ENCODE data around the gene OXCT2. TPM values are rescaled to one million over a fixed set of nuclear protein-coding genes. Genes with fewer than 3 reads are reported as not detected.

OXCT2 gene
- total RNA-seq, 1 experiment from 2014 or later: 1.3 TPM

DNA sequence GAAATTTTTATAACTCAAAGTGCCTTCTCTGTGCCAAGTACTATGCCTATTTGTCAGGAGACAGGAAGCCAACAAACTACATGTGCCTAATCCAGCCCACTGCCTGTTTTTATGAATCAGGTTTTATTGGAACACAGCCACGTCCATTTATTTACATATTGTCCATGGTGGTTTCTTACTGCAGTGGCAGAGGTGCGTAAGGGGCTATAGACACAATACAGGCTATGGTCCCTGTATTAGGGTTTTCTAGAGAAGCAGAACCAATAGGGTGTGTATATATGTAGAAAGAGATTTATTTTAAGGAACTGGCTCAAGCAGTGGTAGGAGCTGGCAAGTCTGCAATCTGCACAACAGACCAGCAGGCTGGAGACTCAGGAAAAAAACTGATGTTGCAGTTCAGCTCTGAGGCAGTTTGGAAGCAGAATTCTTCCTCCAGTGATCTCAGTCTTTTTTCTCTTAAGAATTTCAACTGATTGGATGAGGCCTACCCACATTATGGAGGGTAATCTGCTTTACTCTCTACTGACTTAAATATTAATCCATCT lies 17.1 kb downstream of the OXCT2 start:
- Histone ChIP-seq H3K79me2 (ENCODE audit: low read depth) (no peaks in the 10 kb centered on the region), H3F3A (ENCODE audit: insufficient read depth, low read depth) (no peaks in the 10 kb centered on the region), H3K27ac (no peak overlapping the region), H3K36me3 (ENCODE audit: low read depth) (peaks cover 7% of the 10 kb centered on the region; the same call in 1 of the 2 replicates), H3K4me2 (no peak overlapping the region), H3K9me3 (ENCODE audit: insufficient read depth, low read depth) (no peaks in the 10 kb centered on the region), H4K20me1 (ENCODE audit: insufficient read depth) (no peaks in the 10 kb centered on the region), H3K4me1 (replicated peaks; ENCODE audit: insufficient read depth) (no peaks in the 10 kb centered on the region), H3K9me2 (ENCODE audit: insufficient read depth) (no peaks in the 10 kb centered on the region), H3K27me3 (ENCODE audit: insufficient read depth, low read depth) (no peaks in the 10 kb centered on the region), H2AFZ (no peak overlapping the region), H3K4me3 (no peak overlapping the region)
- no TSS peak for BruUV-seq (replicated peaks)
- ChIA-PET POLR2A (ENCODE audit: unreplicated experiment) (no interaction called here), CTCF (no interaction called here)
- TF ChIP-seq EZH2 (IDR thresholded peaks at IDR 0.05; ENCODE audit: low read depth): no peak
- TF ChIP-seq, protein P1, sequence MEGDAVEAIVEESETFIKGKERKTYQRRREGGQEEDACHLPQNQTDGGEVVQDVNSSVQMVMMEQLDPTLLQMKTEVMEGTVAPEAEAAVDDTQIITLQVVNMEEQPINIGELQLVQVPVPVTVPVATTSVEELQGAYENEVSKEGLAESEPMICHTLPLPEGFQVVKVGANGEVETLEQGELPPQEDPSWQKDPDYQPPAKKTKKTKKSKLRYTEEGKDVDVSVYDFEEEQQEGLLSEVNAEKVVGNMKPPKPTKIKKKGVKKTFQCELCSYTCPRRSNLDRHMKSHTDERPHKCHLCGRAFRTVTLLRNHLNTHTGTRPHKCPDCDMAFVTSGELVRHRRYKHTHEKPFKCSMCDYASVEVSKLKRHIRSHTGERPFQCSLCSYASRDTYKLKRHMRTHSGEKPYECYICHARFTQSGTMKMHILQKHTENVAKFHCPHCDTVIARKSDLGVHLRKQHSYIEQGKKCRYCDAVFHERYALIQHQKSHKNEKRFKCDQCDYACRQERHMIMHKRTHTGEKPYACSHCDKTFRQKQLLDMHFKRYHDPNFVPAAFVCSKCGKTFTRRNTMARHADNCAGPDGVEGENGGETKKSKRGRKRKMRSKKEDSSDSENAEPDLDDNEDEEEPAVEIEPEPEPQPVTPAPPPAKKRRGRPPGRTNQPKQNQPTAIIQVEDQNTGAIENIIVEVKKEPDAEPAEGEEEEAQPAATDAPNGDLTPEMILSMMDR (conservative IDR thresholded peaks at IDR 0.05): no peak
- intact Hi-C loops (cut with micrococcal nuclease; ENCODE audit: unreplicated experiment): no loop called here
- no peak for DNase-seq

DNA sequence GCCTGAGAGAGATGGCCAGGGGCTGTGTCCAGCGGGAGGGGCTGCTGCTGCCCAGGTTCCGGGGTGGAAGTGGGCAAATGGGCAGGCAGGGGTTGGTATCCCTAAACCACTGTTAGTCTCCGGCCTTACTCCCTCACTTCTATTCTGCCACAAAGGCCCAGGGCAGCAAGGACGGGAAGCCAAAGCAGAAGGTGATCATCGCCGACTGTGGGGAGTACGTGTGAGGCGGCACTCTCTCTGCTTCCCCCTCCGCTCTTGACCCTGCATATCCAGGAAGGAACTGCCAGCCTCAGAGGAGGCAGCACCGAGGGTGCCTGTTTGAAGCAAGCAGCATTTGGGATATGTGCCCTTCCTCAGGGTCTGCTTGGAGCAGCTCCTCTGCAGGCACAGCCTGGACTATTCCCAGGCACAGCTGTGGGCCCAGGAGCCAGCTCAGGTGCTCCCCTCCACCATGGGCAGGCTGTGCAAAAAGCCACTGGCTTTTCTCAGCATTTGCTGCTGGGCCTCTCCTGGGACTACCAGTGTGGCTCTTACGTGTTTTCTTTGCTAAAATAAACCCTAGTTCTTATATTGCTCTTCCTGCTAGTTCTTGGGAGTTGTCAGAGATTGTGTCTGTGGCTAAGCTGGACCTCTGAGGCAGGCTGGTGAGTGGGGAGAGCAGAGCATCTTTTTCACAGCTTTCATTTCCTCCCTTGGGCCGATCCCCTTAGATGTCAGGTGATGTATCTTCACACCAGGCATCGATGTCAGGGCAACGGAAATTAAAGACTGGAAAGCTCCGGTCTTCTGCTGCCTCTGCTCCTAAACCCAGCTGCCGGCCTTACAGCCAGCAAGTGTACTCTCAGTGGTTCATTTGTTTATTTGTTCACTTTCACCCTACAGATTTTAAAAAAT lies 17.8 kb downstream of the OXCT2 start:
- no peaks in the 10 kb centered on the region for H3K4me1 ChIP-seq (replicated peaks; ENCODE audit: insufficient read depth)
- peaks cover 10% of the 10 kb centered on the region; the same call in 1 of the 2 replicates for H3K36me3 ChIP-seq (ENCODE audit: low read depth)
- no peaks in the 10 kb centered on the region for H3K79me2 ChIP-seq (ENCODE audit: low read depth)
- POLR2A ChIA-PET (ENCODE audit: unreplicated experiment): no interaction called here
- no peak overlapping the region for H3K4me3 ChIP-seq
- TF ChIP-seq, protein P1 (conservative IDR thresholded peaks at IDR 0.05): no peak
- TF ChIP-seq EZH2 (IDR thresholded peaks at IDR 0.05; ENCODE audit: low read depth): no peak
- CTCF ChIA-PET: no interaction called here
- no peak overlapping the region for H3K27ac ChIP-seq
- no TSS peak for BruUV-seq (replicated peaks)
- H4K20me1 ChIP-seq (ENCODE audit: insufficient read depth): no peaks in the 10 kb centered on the region
- H2AFZ ChIP-seq: no peak overlapping the region
- no peaks in the 10 kb centered on the region for H3K9me2 ChIP-seq (ENCODE audit: insufficient read depth)
- intact Hi-C loops (cut with micrococcal nuclease; ENCODE audit: unreplicated experiment): no loop called here
- no peaks in the 10 kb centered on the region for H3K9me3 ChIP-seq (ENCODE audit: insufficient read depth, low read depth)
- H3F3A ChIP-seq (ENCODE audit: insufficient read depth, low read depth): no peaks in the 10 kb centered on the region
- no peak for DNase-seq
- no peak overlapping the region for H3K4me2 ChIP-seq
- H3K27me3 ChIP-seq (ENCODE audit: insufficient read depth, low read depth): no peaks in the 10 kb centered on the region

- DNase-seq: no peak
- Histone ChIP-seq H3F3A (ENCODE audit: insufficient read depth, low read depth) (no peaks in the 10 kb centered on the region), H3K9me2 (ENCODE audit: insufficient read depth) (no peaks in the 10 kb centered on the region), H3K27me3 (ENCODE audit: insufficient read depth, low read depth) (no peaks in the 10 kb centered on the region), H3K4me2 (no peak overlapping the region), H4K20me1 (ENCODE audit: insufficient read depth) (no peaks in the 10 kb centered on the region), H3K4me1 (replicated peaks; ENCODE audit: insufficient read depth) (no peaks in the 10 kb centered on the region), H3K36me3 (ENCODE audit: low read depth) (peaks cover 10% of the 10 kb centered on the region; the same call in 1 of the 2 replicates), H3K27ac (no peak overlapping the region), H3K79me2 (ENCODE audit: low read depth) (no peaks in the 10 kb centered on the region), H3K4me3 (no peak overlapping the region), H2AFZ (no peak overlapping the region), H3K9me3 (ENCODE audit: insufficient read depth, low read depth) (no peaks in the 10 kb centered on the region)
- POLR2A ChIA-PET (ENCODE audit: unreplicated experiment): no interaction called here
- intact Hi-C loops (cut with micrococcal nuclease; ENCODE audit: unreplicated experiment): no loop called here
- BruUV-seq (replicated peaks): no TSS peak
- no peak for TF ChIP-seq EZH2 (IDR thresholded peaks at IDR 0.05; ENCODE audit: low read depth)
- TF ChIP-seq, protein P1 (conservative IDR thresholded peaks at IDR 0.05): no peak
- CTCF ChIA-PET: no interaction called here
Measured at GRCh38 chr1:39752703-39753102, 18.4 kb downstream of the OXCT2 start.
